Small intestine (tissue), 7 donors: ENCODE data around the gene LIMK1. TPM values are rescaled to one million over a fixed set of nuclear protein-coding genes. Genes with fewer than 3 reads are reported as not detected.
"Not testable (repeated sequence)": the region's sequence is repeated elsewhere in the genome, so short reads cannot be mapped to it uniquely, and the experiment has no call there.

Experiments
- DNase-seq, 2 donors: peaks; one replicate each; pipeline versions ENCODE4 v3.0.0 to v3.0.0-alpha.2; 2013
- FAIRE-seq: peaks from 2 replicates; lab custom pipeline; 2012; peaks lifted over from hg19 to GRCh38; lab: Jason Lieb, UNC
- H3K27ac ChIP-seq, 3 donors: one replicate each; pipeline ENCODE4 v1.5.1; 2013; ENCODE audit warnings: low read length in 2 of 3, mild to moderate bottlenecking in 2 of 3, control low read depth in 1 of 3, inconsistent platforms in 1 of 3, low read depth in 1 of 3, moderate library complexity in 1 of 3
- H3K27me3 ChIP-seq, 3 donors: one replicate each; pipeline ENCODE4 v1.6.1; 2013; ENCODE audit warnings: low read length in 3 of 3, inconsistent platforms in 1 of 3; ENCODE audit not compliant: control insufficient read depth in 3 of 3, insufficient read depth in 3 of 3
- H3K36me3 ChIP-seq, 3 donors: one replicate each; pipeline ENCODE4 v1.6.1; 2013; ENCODE audit warnings: low read length in 3 of 3, inconsistent platforms in 1 of 3, low read depth in 1 of 3, mild to moderate bottlenecking in 1 of 3, moderate library complexity in 1 of 3; ENCODE audit not compliant: control insufficient read depth in 3 of 3, insufficient read depth in 2 of 3
- H3K4me1 ChIP-seq, 3 donors: one replicate each; pipeline ENCODE4 v1.6.1; 2013; ENCODE audit warnings: low read length in 2 of 3, inconsistent platforms in 1 of 3, low read depth in 1 of 3, mild to moderate bottlenecking in 1 of 3, moderate library complexity in 1 of 3; ENCODE audit not compliant: control insufficient read depth in 3 of 3, insufficient read depth in 2 of 3
- H3K4me3 ChIP-seq, 3 donors: one replicate each; pipeline ENCODE4 v1.5.1; 2013; ENCODE audit warnings: low read length in 3 of 3, control low read depth in 1 of 3, inconsistent platforms in 1 of 3, low read depth in 1 of 3, mild to moderate bottlenecking in 1 of 3, moderate library complexity in 1 of 3
- H3K9me3 ChIP-seq, 2 donors: one replicate each; pipeline ENCODE4 v1.6.1; 2013; ENCODE audit warnings: low read depth in 1 of 2, low read length in 1 of 2; ENCODE audit not compliant: control insufficient read depth in 2 of 2, insufficient read depth in 1 of 2
- WGBS, 3 donors: extraction: QIAGEN DNeasy Blood & Tissue Kit; methylation state at CpG; one replicate each; pipeline ENCODE4 v1.1.7; 2013; 5-methylcytosine and 5-hydroxymethylcytosine counted together
- polyA plus RNA-seq, 4 donors: library from polyadenylated mRNA; stranded (reverse) in 3 of 4; unstranded in 1 of 4; fragments of 200-250 nt in 3 of 4; fragments of 120-200 nt in 1 of 4; gene quantifications; one replicate each; pipeline versions ENCODE4 v1.2.1 to v1.2.3, GENCODE V29; 2013
- donor health status: healthy with polysubstance abuse.
- donor health status: control.
- donor health status: control.
- donor health status: Bipolar disorder and iron deficiency.
- donor health status: healthy.

LIMK1 gene
- polyA plus RNA-seq, 4 donors, result 2.0 to 8.7 (median 7.0) TPM

- peaks cover 0 to 58% (median 17%) of the 10 kb centered on the region in 3 donors for H3K36me3 ChIP-seq
Measured at GRCh38 chr7:74105992-74106391, 22.4 kb downstream of the LIMK1 start.

DNA sequence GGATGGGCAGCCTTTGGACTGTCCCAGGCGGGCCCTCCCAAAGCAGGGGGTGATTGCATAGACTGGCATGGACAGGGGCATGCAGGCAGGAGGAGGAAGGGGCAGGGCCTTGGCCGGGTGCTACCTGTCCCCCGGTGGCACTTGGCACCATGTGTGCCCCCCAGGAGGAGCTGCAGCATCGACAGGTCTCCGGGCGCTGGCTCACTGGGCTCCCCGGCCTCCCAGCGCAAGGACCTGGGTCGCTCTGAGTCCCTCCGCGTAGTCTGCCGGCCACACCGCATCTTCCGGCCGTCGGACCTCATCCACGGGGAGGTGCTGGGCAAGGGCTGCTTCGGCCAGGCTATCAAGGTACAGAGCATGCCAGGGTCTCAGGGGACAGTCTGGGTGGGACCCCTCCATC lies 23.2 kb downstream of the LIMK1 start:
- no peak for DNase-seq
- Histone ChIP-seq H3K27ac (no peak overlapping the region), H3K36me3 (peaks cover 0 to 61% (median 12%) of the 10 kb centered on the region in 3 donors), H3K9me3 (no peaks in the 10 kb centered on the region), H3K4me1 (no peaks in the 10 kb centered on the region), H3K27me3 (no peaks in the 10 kb centered on the region), H3K4me3 (no peak overlapping the region)
- FAIRE-seq, result no peak
- 96 to 98% (median 97%) methylated on average over 16 to 18 of the region's 18 CpGs for WGBS, 3 donors

More at GRCh38 chr7:74105992-74106391, 22.4 kb downstream of the LIMK1 start:
- no peaks in the 10 kb centered on the region for H3K27me3 ChIP-seq
- H3K9me3 ChIP-seq, result no peaks in the 10 kb centered on the region
- H3K27ac ChIP-seq, result no peak overlapping the region
- 89 to 97% (median 95%) methylated on average over 11 of the region's 11 CpGs for WGBS, 3 donors
- H3K4me3 ChIP-seq, result no peak overlapping the region
- no peaks in the 10 kb centered on the region for H3K4me1 ChIP-seq
- DNase-seq, result no peak
- no peak for FAIRE-seq

DNA sequence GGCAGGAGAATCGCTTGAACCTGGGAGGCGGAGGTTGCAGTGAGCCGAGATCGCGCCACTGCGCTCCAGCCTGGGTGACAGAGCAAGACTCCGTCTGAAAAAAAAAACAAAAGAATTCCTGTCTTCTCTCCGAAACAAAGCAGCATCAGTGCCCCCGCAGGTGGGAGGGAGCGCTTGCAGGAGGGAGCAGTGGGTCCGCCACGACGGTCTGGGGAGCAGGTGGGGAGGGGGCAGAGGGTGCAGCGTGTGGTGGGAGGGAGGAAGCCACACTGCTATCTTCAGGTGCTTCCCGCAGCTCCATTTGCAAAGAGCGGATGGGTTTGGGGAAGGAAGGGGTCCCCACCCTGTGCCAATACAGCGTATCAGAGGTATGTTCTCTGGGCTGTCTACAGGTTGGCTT lies 31.7 kb downstream of the LIMK1 start:
- no peak for DNase-seq
- Histone ChIP-seq H3K9me3 (no peaks in the 10 kb centered on the region), H3K27me3 (no peaks in the 10 kb centered on the region), H3K36me3 (peaks cover under 1 to 45% (median 11%) of the 10 kb centered on the region in 3 donors), H3K27ac (no peak overlapping the region), H3K4me1 (no peaks in the 10 kb centered on the region), H3K4me3 (no peak overlapping the region)
- FAIRE-seq, result no peak
- WGBS, 3 donors, result 78 to 84% (median 80%) methylated on average over 13 to 17 of the region's 17 CpGs

DNA sequence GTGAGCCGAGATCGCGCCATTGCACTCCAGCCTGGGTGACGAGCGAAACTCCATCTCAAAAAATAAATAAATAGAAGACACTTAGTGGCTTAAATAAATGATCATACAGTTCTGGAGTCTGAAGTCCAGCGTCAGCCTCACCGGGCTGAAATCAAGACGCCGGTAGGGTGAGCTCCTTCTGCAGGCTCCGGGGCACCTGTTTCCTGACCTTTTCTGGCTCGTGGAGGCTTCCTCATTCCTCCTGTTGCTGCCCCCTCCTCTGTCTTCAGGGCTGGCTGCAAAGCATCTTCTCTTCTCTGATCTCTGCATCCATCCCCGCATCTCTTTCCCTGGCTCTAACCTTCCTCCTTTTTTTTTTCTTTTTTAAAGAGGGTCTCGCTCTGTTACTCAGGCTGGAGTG lies 32.8 kb downstream of the LIMK1 start:
- Histone ChIP-seq H3K4me3 (no peak overlapping the region), H3K9me3 (no peaks in the 10 kb centered on the region), H3K27ac (no peak overlapping the region), H3K27me3 (no peaks in the 10 kb centered on the region), H3K4me1 (no peaks in the 10 kb centered on the region), H3K36me3 (peaks cover 2 to 53% (median 9%) of the 10 kb centered on the region in 3 donors)
- WGBS, 3 donors, result 83 to 93% (median 86%) methylated on average over 13 of the region's 13 CpGs
- no peak for DNase-seq
- no peak for FAIRE-seq

- Histone ChIP-seq H3K9me3 (no peaks in the 10 kb centered on the region), H3K36me3 (peaks cover 2 to 45% (median 3%) of the 10 kb centered on the region in 3 donors), H3K4me1 (no peaks in the 10 kb centered on the region), H3K27ac (no peak overlapping the region), H3K4me3 (no peak overlapping the region), H3K27me3 (no peaks in the 10 kb centered on the region)
- 95 to 99% (median 99%) methylated on average over 4 of the region's 4 CpGs for WGBS, 3 donors
- DNase-seq, result no peak
- no peak for FAIRE-seq
Measured at GRCh38 chr7:74119831-74120230, 36.2 kb downstream of the LIMK1 start.

GRCh38 chr7:74121401-74122249 lies 38.0 kb downstream of the LIMK1 start:
- H3K4me3 ChIP-seq, result no peak overlapping the region
- DNase-seq (no peak), FAIRE-seq (no peak)
- H3K9me3 ChIP-seq, result no peaks in the 10 kb centered on the region
- H3K36me3 ChIP-seq, result peaks cover 2 to 32% (median 3%) of the 10 kb centered on the region in 3 donors
- H3K27me3 ChIP-seq, result no peaks in the 10 kb centered on the region
- no peak overlapping the region for H3K27ac ChIP-seq
- no peaks in the 10 kb centered on the region for H3K4me1 ChIP-seq
- WGBS, 3 donors, result 87 to 92% (median 92%) methylated on average over 24 to 26 of the region's 26 CpGs

GRCh38 chr7:74123892-74124291 lies 40.3 kb downstream of the LIMK1 start:
- not testable (repeated sequence) for H3K9me3 ChIP-seq, H3K4me3 ChIP-seq, H3K27me3 ChIP-seq, DNase-seq, FAIRE-seq, H3K27ac ChIP-seq, H3K4me1 ChIP-seq
- 86 to 95% (median 94%) methylated on average over 7 of the region's 7 CpGs for WGBS, 3 donors
- peaks cover 2 to 24% (median 3%) of the 10 kb centered on the region in 3 donors for H3K36me3 ChIP-seq

GRCh38 chr7:74126220-74126880 lies 42.7 kb downstream of the LIMK1 start:
- H3K27me3 ChIP-seq, result no peaks in the 10 kb centered on the region
- peaks cover 0 to 7% (median 0%) of the 10 kb centered on the region in 3 donors for H3K36me3 ChIP-seq
- FAIRE-seq, result no peak
- H3K27ac ChIP-seq, result no peak overlapping the region
- DNase-seq, result no peak
- no peaks in the 10 kb centered on the region for H3K4me1 ChIP-seq
- H3K9me3 ChIP-seq, result no peaks in the 10 kb centered on the region
- H3K4me3 ChIP-seq, result no peak overlapping the region
- 75 to 82% (median 78%) methylated on average over 12 of the region's 12 CpGs for whole genome bisulfite sequencing, 3 donors
